HG03442 (cell line): ENCODE measurements around the gene SGCA.

Experiments
- ATAC-seq: cut with Tn5 transposase; IDR thresholded peaks from one replicate; pipeline ENCODE4 v1.9.1; 2021; ENCODE audit warnings: mild to moderate bottlenecking, moderate library complexity; ENCODE audit not compliant: unreplicated experiment

The SGCA gene

GRCh38 chr17:50180620-50181019, 14.8 kb downstream of the SGCA start:
- ATAC-seq = no peak

GRCh38 chr17:50181144-50181543, 15.3 kb downstream of the SGCA start:
- ATAC-seq = no peak

- no peak for ATAC-seq
Measured at GRCh38 chr17:50181591-50182560, 16.1 kb downstream of the SGCA start.

- ATAC-seq = no peak
Measured at GRCh38 chr17:50182783-50183420, 17.1 kb downstream of the SGCA start.

GRCh38 chr17:50183421-50183994, 17.7 kb downstream of the SGCA start:
- ATAC-seq = no peak

- ATAC-seq = no peak
Measured at GRCh38 chr17:50184064-50184463, 18.3 kb downstream of the SGCA start.

- ATAC-seq = no peak
Measured at GRCh38 chr17:50184611-50185398, 19.0 kb downstream of the SGCA start.

GRCh38 chr17:50185631-50186471, 20.0 kb downstream of the SGCA start:
- no peak for ATAC-seq

GRCh38 chr17:50186661-50187393, 21.0 kb downstream of the SGCA start:
- ATAC-seq = no peak

GRCh38 chr17:50187394-50187725, 21.6 kb downstream of the SGCA start:
- no peak for ATAC-seq

- no peak for ATAC-seq
Measured at GRCh38 chr17:50187751-50188530, 22.1 kb downstream of the SGCA start.

GRCh38 chr17:50188531-50188920, 22.7 kb downstream of the SGCA start:
- ATAC-seq = no peak

GRCh38 chr17:50188921-50189549, 23.2 kb downstream of the SGCA start:
- no peak for ATAC-seq

GRCh38 chr17:50189550-50190292, 23.9 kb downstream of the SGCA start:
- no peak for ATAC-seq

- no peak for ATAC-seq
Measured at GRCh38 chr17:50190293-50190602, 24.4 kb downstream of the SGCA start.

GRCh38 chr17:50190603-50191358, 25.0 kb downstream of the SGCA start:
- no peak for ATAC-seq
